Glutamatergic neuron (in vitro differentiated cells): ENCODE results near the gene ZNF566. TPM values are rescaled to one million over a fixed set of nuclear protein-coding genes. Genes with fewer than 3 reads are reported as not detected.

Source experiments
- DNase-seq: peaks from one replicate; pipeline ENCODE4 v3.0.0; 2022
- H3K27ac Mint-ChIP-seq: one replicate; pipeline ENCODE4 v1.8.0; 2020; ENCODE audit warnings: mild to moderate bottlenecking, mixed read lengths, inconsistent platforms; ENCODE audit not compliant: unreplicated experiment
- H3K27me3 Mint-ChIP-seq: one replicate; pipeline ENCODE4 v1.8.0; 2020; ENCODE audit warnings: mild to moderate bottlenecking, moderate library complexity, mixed read lengths, inconsistent platforms; ENCODE audit not compliant: unreplicated experiment
- H3K36me3 Mint-ChIP-seq: one replicate; pipeline ENCODE4 v1.8.0; 2020; ENCODE audit warnings: mild to moderate bottlenecking, mixed read lengths, inconsistent platforms; ENCODE audit not compliant: unreplicated experiment
- H3K4me1 Mint-ChIP-seq: one replicate; pipeline ENCODE4 v1.8.0; 2020; ENCODE audit warnings: mild to moderate bottlenecking, low read depth, mixed read lengths, inconsistent platforms; ENCODE audit not compliant: unreplicated experiment
- H3K4me3 Mint-ChIP-seq: one replicate; pipeline ENCODE4 v1.8.0; 2020; ENCODE audit warnings: mild to moderate bottlenecking, mixed read lengths, inconsistent platforms; ENCODE audit not compliant: unreplicated experiment
- H3K9me3 Mint-ChIP-seq: one replicate; pipeline ENCODE4 v1.8.0; 2020; ENCODE audit warnings: mild to moderate bottlenecking, moderate library complexity, mixed read lengths, inconsistent platforms; ENCODE audit not compliant: unreplicated experiment
- total RNA-seq: library from RNA; stranded (reverse); fragmentation: NEBNext Ultra II Directional; extraction: Animal tissue kit (Norgen Biotek cat#: 25700); gene quantifications from one replicate; pipeline ENCODE4 v1.2.1, GENCODE V29; 2021; ENCODE audit not compliant: unreplicated experiment
- TF ChIP-seq, protein P1 (sequence below): fragments of 200-600 bp; sonication (generic); IDR thresholded peaks from one replicate; pipeline ENCODE4 v1.5.0; 2021; ENCODE audit not compliant: partially characterized antibody, unreplicated experiment

The ZNF566 gene
- total RNA-seq, 1 donor from 2014 or later = 15.7 TPM

DNA sequence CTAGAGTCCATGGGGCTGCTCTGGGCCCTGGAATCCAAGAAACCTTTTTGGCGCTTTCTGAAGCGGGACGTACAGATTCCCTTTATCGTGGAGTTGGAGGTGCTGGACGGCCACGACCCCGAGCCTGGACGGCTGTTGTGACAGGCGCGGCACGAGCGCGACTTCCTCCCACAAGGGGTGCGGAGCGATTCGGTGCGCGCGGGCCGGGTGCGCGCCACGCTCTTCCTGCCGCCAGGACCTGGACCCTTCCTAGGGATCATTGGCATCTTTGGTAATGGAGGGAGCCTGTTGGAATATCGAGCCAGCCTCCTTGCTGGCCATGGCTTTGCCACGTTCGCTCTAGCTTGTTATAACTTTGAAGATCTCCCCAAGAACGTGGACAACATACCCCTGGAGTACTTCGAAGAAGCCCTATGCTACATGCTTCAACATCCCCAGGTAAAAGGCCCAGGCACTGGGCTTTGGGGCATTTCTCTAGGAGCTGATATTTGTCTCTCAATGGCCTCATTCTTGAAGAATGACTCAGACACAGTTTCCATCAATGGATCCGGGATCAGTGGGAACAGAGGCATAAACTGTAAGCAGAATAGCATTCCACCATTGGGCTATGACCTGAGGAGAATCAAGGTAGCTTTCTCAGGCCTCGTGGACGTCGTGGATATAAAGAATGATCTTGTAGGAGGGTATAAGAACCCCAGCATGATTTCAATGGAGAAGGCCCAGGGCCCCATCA is 67.4 kb downstream of the ZNF566 start:
- Mint-ChIP-seq H3K27me3 (peaks cover 10% of the 10 kb centered on the region), H3K4me3 (peak overlapping the region; percentile 73), H3K36me3 (peaks cover 8% of the 10 kb centered on the region), H3K27ac (no peak overlapping the region), H3K9me3 (peaks cover 17% of the 10 kb centered on the region), H3K4me1 (peaks cover 1% of the 10 kb centered on the region)
- DNase-seq = no peak
- TF ChIP-seq, protein P1, sequence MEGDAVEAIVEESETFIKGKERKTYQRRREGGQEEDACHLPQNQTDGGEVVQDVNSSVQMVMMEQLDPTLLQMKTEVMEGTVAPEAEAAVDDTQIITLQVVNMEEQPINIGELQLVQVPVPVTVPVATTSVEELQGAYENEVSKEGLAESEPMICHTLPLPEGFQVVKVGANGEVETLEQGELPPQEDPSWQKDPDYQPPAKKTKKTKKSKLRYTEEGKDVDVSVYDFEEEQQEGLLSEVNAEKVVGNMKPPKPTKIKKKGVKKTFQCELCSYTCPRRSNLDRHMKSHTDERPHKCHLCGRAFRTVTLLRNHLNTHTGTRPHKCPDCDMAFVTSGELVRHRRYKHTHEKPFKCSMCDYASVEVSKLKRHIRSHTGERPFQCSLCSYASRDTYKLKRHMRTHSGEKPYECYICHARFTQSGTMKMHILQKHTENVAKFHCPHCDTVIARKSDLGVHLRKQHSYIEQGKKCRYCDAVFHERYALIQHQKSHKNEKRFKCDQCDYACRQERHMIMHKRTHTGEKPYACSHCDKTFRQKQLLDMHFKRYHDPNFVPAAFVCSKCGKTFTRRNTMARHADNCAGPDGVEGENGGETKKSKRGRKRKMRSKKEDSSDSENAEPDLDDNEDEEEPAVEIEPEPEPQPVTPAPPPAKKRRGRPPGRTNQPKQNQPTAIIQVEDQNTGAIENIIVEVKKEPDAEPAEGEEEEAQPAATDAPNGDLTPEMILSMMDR = no peak

DNA sequence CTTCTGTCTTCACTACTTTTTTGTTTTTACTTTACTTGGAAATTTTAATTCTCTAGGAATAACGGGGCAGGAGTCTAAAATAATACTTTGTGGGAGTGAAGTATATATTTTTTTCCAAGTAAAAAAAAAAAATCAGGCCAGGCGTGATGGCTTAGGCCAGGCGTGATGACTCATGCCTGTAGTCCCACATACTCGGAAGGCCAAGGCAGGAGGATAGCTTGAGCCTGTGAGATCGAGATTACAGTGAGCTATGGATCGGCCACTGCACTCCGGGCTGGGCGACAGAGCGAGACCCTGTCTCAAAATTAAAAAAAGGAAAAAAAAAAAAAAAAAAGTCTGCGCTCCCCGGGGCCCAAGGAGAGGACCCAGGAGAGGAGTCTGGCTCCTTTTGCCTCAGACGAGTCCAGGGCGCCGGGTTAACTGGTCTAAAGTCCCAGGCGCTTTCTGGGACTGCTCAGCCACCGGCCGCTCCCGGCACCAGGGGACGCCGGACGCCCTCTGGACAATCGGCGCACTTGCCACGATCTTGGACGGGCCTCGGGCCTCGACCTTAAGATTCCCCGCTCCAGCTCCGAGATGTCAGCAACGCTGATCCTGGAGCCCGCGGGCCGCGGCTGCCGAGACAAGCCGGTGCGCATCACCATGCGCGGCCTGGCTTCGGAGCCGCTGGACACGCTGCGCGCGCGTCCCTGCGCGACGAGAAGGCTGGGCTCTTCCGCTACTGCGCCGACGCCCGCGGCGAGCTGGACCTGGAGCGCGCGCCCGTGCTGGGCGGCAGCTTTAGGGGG is 68.2 kb downstream of the ZNF566 start:
- H3K27me3 Mint-ChIP-seq = peaks cover 10% of the 10 kb centered on the region
- peak; percentile 55 for DNase-seq
- TF ChIP-seq, protein P1 = no peak
- H3K4me3 Mint-ChIP-seq = peak overlapping the region; percentile 73
- no peak overlapping the region for H3K27ac Mint-ChIP-seq
- H3K36me3 Mint-ChIP-seq = peaks cover 7% of the 10 kb centered on the region
- peaks cover 17% of the 10 kb centered on the region for H3K9me3 Mint-ChIP-seq
- peaks cover 1% of the 10 kb centered on the region for H3K4me1 Mint-ChIP-seq

DNA sequence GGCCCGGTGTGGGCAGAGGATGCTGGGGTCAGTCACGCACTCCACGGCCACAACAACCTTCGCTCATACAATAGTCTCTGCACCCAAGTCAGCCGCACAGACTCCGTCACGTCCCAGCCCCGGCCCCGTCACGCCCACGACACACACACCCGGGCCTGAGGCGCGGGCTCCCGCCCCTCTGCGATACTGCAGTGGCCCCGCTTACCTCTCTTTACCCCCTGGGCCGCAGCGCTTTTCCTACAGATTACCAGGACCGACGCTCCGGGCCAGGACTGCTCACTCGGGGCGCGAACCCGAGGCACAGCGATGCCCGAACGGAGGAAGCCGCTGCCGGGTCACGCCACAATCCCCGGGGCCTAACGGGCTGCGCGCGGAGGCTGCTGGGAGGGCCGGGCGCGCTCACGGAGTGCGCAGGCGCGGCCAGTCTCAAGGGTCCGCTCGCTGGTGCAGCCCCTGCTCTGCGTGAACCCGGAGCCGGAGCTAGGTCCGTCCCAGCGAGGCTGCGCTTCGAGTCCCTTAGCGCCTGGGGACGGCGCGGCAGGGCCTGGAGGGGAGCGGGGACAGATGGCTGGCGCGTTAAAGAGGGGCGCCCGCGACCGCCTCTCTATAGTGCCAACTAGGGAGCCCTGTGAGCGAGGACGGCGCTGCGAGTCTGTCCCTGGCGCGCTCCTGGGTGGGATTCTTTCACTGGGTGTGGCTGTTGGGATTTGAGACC is 70.9 kb downstream of the ZNF566 start, which contains the start of gene ZFP82:
Gene ZFP82, minus strand, starts transcription at position 358 of the 715 bp plus-strand sequence. CDS start 8,855 bp downstream, outside the sequence.
- H3K4me1 Mint-ChIP-seq = peaks cover 1% of the 10 kb centered on the region
- H3K27me3 Mint-ChIP-seq = peaks cover 10% of the 10 kb centered on the region
- TF ChIP-seq, protein P1 = no peak
- H3K27ac Mint-ChIP-seq = peak within 1 kb of the TSS; percentile 94
- H3K9me3 Mint-ChIP-seq = peaks cover 17% of the 10 kb centered on the region
- H3K36me3 Mint-ChIP-seq = peaks cover 10% of the 10 kb centered on the region
- peak; percentile 95 for DNase-seq
- H3K4me3 Mint-ChIP-seq = peak within 1 kb of the TSS; percentile 95

DNA sequence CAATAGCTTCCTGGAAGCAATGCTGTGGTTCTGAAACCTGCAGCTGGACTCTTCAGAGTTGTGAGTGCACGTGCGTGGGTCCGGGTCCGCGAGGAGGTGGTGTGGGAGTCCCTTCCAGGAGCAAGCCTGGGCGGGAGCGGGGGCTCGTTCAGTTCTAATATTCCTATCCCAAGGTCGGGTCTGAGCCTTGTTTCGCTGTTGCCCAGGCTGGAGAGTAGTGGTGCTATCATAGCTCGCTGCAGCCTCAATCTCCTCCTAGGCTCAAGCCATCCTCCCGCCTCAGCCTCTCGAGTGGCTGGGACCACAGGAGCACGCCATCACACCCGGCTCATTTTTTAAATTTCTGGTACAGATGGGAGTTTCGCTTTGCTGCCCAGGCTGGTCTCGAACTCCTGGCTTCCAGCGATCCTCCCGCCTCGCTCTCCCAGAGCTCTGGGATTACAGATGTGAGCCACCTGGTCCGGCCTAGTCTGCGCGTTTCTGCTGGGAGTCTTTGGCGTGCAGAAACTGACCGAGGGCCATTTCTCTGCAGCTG is 71.5 kb downstream of the ZNF566 start:
- H3K9me3 Mint-ChIP-seq = peaks cover 17% of the 10 kb centered on the region
- peaks cover 10% of the 10 kb centered on the region for H3K27me3 Mint-ChIP-seq
- DNase-seq = no peak
- H3K4me1 Mint-ChIP-seq = peaks cover 1% of the 10 kb centered on the region
- TF ChIP-seq, protein P1 = no peak
- H3K27ac Mint-ChIP-seq = peak overlapping the region; percentile 94
- peak overlapping the region; percentile 95 for H3K4me3 Mint-ChIP-seq
- peaks cover 10% of the 10 kb centered on the region for H3K36me3 Mint-ChIP-seq
